BJ (cell line): Measurements from ENCODE around the gene ZNF699. TPM values are rescaled to one million over a fixed set of nuclear protein-coding genes. Genes with fewer than 3 reads are reported as not detected.
A peak's percentile ranks its signal among the peaks of the same experiment; 100 is the strongest.

Experiments
- CTCF ChIA-PET: fragments of 350-600 bp; formaldehyde crosslinking; extraction: SDS; loops from one replicate; lab custom pipeline; 2021; ENCODE audit warnings: antibody characterized with exemption, inconsistent platforms; lab: Yijun Ruan, JAX
- POLR2A ChIA-PET: fragments of 300-600 bp; sonication (Branson Sonifier 250); formaldehyde crosslinking; extraction: SDS; loops from one replicate; lab custom pipeline; 2021; ENCODE audit warnings: antibody characterized with exemption; lab: Charles Lee
- DNase-seq: peaks from one replicate; pipeline ENCODE4 v3.0.0-alpha.2; 2011; ENCODE audit warnings: low read depth
- H3K27me3 ChIP-seq: 2 replicates; pipeline ENCODE4 v1.6.0; 2011; ENCODE audit warnings: low read length; ENCODE audit not compliant: control insufficient read depth, insufficient read depth
- H3K36me3 ChIP-seq: 2 replicates; pipeline ENCODE4 v1.5.1; 2011; ENCODE audit warnings: low read length; ENCODE audit not compliant: control insufficient read depth, insufficient read depth
- H3K4me3 ChIP-seq: 2 replicates; pipeline ENCODE4 v1.5.1; 2011; ENCODE audit warnings: low read depth, mild to moderate bottlenecking, control low read depth, low read length
- polyA minus RNA-seq: library from RNA; depleted of rRNA, polyadenylated mRNA; stranded (reverse); fragments of >200 nt; gene quantifications from 2 replicates; pipeline ENCODE4 v1.2.3, GENCODE V29; 2011; rRNA and poly(A)+ RNA removed
- polyA plus RNA-seq: library from polyadenylated mRNA; depleted of rRNA; stranded (reverse); fragments of >200 nt; gene quantifications from 2 replicates; pipeline ENCODE4 v1.2.3, GENCODE V29; 2011; rRNA removed
- TF ChIP-seq, protein P1 (sequence below): IDR thresholded peaks from 2 replicates; pipeline ENCODE4 v1.5.1; 2011; ENCODE audit warnings: low read depth, mild to moderate bottlenecking, control low read depth, inconsistent platforms, low read length, moderate library complexity; ENCODE audit not compliant: insufficient read depth

ZNF699 gene
- polyA plus RNA-seq, result 2.1 and 3.4 TPM in 2 replicates
- 3.8 and 4.3 TPM in 2 replicates for polyA minus RNA-seq

DNA sequence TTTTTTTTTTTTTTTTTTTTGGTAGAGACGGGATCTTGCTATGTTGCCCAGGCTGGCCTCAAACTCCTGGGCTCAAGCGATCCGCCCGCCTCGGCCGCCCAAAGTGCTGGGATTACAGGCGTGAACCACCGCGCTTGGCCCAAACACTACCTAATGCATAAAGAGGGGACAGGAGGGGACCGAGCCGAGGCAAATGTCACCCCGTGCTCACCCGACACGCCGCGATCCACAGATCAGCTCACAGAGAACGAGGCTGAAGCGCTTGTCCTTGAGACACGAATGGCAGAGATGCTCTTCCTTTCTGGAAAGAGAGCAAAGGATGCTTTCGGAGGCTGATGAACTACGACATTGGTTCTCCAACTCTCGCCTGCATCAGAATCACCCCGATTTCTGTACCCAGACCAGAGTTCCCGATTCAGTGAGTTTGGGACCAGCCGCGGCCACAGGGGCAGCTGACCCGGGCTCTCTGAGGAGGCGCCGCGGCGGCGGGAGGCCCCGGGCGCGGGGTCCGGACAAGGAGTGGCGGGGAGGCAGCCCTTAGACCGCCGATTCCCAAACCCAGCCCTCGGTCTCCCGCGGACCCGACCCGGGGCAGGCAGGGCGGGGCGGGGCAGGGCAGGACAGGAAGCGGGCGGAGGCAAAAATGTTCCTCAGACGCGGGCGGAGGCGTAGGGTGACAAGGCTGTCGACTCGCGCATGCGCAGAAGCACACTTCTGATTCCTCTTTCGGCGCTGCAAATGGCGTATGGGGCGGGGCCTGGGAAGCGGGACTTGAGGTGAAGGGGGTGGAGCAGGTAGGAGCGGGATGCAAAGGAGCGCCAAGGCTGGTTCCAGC, at the start of gene ZNF699:
Gene ZNF699, minus strand, starts transcription at position 700 of the 835 bp plus-strand sequence. CDS start 4,719 bp downstream, outside the sequence.
- H3K36me3 ChIP-seq, result peaks cover 1% of the 10 kb centered on the region
- ChIA-PET POLR2A (interaction anchor here (0.6 kb wide), 2 partner anchors 16 to 608 kb away, joined by 4 to 6 read pairs; no protein-coding TSS in a partner anchor), CTCF (interaction anchor here (1.2 to 4.1 kb wide), 2 partner anchors 14 to 481 kb away, joined by 3 to 11 read pairs; partner anchors contain the start of gene ZNF559)
- peak within 1 kb of the TSS; percentile 90 for H3K4me3 ChIP-seq
- TF ChIP-seq, protein P1, sequence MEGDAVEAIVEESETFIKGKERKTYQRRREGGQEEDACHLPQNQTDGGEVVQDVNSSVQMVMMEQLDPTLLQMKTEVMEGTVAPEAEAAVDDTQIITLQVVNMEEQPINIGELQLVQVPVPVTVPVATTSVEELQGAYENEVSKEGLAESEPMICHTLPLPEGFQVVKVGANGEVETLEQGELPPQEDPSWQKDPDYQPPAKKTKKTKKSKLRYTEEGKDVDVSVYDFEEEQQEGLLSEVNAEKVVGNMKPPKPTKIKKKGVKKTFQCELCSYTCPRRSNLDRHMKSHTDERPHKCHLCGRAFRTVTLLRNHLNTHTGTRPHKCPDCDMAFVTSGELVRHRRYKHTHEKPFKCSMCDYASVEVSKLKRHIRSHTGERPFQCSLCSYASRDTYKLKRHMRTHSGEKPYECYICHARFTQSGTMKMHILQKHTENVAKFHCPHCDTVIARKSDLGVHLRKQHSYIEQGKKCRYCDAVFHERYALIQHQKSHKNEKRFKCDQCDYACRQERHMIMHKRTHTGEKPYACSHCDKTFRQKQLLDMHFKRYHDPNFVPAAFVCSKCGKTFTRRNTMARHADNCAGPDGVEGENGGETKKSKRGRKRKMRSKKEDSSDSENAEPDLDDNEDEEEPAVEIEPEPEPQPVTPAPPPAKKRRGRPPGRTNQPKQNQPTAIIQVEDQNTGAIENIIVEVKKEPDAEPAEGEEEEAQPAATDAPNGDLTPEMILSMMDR, result no peak
- no peaks in the 10 kb centered on the region for H3K27me3 ChIP-seq
- DNase-seq, result peak; percentile 90

DNA sequence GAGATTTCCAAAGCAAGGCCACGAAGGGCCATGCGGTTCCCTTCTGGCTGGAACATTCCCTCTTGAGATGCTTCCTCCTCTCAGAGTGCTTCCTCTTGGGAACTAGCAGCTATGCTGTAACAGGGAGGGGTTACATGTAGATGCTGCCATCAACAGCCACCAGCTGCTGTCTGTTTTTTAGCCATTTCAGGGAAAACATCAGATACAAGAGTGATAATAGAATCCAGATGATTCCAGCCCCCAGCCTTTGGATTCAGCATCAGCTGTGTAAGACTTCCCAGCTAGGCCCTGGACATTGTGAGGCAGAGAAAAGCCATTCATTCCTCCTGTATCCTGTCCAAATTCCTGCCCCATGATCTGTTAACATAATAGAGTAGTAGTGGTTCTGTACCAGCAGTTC, 45.0 kb upstream of the ZNF699 start:
- no peaks in the 10 kb centered on the region for H3K27me3 ChIP-seq
- ChIA-PET CTCF (no interaction called here), POLR2A (no interaction called here)
- TF ChIP-seq, protein P1, result no peak
- H3K36me3 ChIP-seq, result no peaks in the 10 kb centered on the region
- DNase-seq, result no peak
- H3K4me3 ChIP-seq, result no peak overlapping the region

DNA sequence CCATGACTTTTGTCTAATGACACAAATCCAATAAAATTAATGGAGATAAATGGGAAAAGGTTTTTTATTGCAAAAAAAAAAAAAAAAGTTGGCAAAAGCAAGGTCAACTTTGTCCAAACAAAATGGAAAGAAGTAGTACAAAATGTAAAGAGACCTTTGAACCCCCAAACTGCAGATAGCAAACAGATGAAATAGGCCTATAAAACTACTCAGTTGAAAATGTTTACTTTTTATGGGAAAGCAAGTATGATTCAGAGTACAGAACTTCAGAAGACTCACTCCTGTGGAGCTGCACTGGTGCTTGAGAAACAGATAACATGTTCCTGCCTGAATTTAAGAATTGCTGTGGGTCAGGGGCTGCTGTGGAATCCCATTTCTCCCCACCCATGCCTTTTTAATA, 43.4 kb upstream of the ZNF699 start:
- DNase-seq, result no peak
- POLR2A ChIA-PET, result no interaction called here
- CTCF ChIA-PET, result no interaction called here
- Histone ChIP-seq H3K27me3 (no peaks in the 10 kb centered on the region), H3K36me3 (no peaks in the 10 kb centered on the region), H3K4me3 (no peak overlapping the region)
- TF ChIP-seq, protein P1, result no peak

DNA sequence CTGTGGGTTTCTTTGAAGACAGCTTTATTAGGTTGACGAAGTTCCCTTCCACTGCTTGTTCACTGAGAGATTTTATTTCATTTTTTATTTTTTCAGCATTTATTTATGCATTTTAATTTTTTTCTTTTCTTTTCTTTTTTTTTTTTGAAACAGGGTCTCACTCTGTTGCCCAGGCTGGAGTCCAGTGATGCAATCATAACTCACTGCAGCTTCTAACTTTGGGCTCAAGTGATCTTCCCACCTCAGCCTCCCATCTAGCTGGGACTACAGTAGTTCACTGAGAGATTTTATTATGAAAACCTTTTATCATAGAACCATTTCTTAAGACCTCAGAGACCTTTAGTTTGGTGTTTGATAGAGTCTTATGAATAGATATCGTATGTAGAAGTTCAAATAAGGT, 42.9 kb upstream of the ZNF699 start:
- TF ChIP-seq, protein P1, result no peak
- no peaks in the 10 kb centered on the region for H3K36me3 ChIP-seq
- H3K27me3 ChIP-seq, result no peaks in the 10 kb centered on the region
- DNase-seq, result no peak
- POLR2A ChIA-PET, result no interaction called here
- CTCF ChIA-PET, result no interaction called here
- H3K4me3 ChIP-seq, result no peak overlapping the region

DNA sequence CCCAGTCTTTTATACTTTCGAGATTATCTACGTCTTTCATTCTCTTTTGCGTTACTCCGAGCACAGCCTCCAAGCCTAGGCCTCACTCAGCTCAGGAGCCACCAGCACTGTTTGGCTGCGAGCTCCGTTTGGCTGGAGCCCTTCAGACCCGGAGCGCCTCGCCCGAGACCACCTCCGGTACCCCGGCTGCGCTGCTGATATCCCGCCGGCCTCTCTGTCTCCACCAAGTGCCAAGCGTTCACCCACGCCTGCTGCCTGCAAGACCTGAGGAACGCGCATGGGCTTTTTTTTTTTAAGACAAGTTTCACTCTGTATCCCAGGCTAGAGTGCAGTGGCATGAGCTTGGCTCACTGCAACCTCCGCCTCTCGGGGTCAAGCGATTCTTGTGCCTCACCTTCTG, 39.0 kb upstream of the ZNF699 start:
- TF ChIP-seq, protein P1, result no peak
- ChIA-PET CTCF (no interaction called here), POLR2A (no interaction called here)
- Histone ChIP-seq H3K36me3 (no peaks in the 10 kb centered on the region), H3K27me3 (no peaks in the 10 kb centered on the region), H3K4me3 (no peak overlapping the region)
- DNase-seq, result no peak
